ENCODE measurements around the gene BATF2.

DNA sequence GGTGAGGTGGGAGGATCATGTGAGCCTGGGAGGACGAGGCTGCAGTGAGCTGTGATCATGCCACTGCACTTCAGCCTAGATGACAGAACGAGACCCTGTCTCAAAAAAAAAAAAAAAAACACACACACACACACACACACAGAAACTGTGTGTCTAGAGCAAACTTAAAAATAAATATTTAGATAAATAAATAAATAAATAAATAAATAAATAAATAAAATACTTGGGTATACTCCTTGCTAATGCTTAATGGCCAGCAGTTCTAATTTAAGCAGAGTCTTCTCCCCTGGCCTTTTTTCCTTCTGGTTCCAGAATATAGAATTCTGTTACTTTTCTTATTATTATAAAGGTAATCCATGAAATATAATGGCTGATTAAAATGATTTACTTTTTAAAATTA lies 12.1 kb upstream of the BATF2 start:
- TF ChIP-seq, protein P1, sequence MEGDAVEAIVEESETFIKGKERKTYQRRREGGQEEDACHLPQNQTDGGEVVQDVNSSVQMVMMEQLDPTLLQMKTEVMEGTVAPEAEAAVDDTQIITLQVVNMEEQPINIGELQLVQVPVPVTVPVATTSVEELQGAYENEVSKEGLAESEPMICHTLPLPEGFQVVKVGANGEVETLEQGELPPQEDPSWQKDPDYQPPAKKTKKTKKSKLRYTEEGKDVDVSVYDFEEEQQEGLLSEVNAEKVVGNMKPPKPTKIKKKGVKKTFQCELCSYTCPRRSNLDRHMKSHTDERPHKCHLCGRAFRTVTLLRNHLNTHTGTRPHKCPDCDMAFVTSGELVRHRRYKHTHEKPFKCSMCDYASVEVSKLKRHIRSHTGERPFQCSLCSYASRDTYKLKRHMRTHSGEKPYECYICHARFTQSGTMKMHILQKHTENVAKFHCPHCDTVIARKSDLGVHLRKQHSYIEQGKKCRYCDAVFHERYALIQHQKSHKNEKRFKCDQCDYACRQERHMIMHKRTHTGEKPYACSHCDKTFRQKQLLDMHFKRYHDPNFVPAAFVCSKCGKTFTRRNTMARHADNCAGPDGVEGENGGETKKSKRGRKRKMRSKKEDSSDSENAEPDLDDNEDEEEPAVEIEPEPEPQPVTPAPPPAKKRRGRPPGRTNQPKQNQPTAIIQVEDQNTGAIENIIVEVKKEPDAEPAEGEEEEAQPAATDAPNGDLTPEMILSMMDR (conservative IDR thresholded peaks at IDR 0.05): no peak
- no peak for TF ChIP-seq EZH2 (IDR thresholded peaks at IDR 0.05; ENCODE audit: low read depth)

All from PC-9 (cell line).